ENCODE measurements around the gene DACH2.

DNA sequence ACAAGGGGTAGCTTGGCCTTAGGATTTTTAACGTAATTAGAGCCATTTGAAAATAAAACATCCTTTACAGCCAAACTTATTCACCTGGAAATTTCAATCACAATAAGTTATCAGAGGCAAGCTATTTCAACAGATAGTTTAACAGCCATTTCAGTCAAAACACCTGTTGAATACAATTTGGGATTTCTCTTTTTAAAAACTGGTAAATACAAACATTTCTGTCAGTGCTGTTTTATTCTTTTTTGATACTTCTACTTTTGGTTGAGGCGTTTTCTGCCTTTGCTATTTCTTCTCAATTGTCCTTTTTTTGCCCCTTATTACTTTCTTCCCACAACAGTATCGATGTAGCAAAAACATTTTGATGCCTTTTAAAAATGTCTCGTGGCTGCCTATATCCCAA is 2.1 kb upstream of the DACH2 start:
- TF ChIP-seq POLR2A (IDR thresholded peaks at IDR 0.05; ENCODE audit: low read depth, low read length) = no peak
- TF ChIP-seq, protein P1, sequence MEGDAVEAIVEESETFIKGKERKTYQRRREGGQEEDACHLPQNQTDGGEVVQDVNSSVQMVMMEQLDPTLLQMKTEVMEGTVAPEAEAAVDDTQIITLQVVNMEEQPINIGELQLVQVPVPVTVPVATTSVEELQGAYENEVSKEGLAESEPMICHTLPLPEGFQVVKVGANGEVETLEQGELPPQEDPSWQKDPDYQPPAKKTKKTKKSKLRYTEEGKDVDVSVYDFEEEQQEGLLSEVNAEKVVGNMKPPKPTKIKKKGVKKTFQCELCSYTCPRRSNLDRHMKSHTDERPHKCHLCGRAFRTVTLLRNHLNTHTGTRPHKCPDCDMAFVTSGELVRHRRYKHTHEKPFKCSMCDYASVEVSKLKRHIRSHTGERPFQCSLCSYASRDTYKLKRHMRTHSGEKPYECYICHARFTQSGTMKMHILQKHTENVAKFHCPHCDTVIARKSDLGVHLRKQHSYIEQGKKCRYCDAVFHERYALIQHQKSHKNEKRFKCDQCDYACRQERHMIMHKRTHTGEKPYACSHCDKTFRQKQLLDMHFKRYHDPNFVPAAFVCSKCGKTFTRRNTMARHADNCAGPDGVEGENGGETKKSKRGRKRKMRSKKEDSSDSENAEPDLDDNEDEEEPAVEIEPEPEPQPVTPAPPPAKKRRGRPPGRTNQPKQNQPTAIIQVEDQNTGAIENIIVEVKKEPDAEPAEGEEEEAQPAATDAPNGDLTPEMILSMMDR (conservative IDR thresholded peaks at IDR 0.05; ENCODE audit: low read depth, low read length) = no peak
- no peak for TF ChIP-seq RAD21 (IDR thresholded peaks at IDR 0.05; ENCODE audit: low read length)
- TF ChIP-seq CHD1 (IDR thresholded peaks at IDR 0.05; ENCODE audit: low read depth, low read length) = no peak
- TF ChIP-seq MAFK (IDR thresholded peaks at IDR 0.05; ENCODE audit: low read depth, low read length) = no peak
- TF ChIP-seq, protein P2, sequence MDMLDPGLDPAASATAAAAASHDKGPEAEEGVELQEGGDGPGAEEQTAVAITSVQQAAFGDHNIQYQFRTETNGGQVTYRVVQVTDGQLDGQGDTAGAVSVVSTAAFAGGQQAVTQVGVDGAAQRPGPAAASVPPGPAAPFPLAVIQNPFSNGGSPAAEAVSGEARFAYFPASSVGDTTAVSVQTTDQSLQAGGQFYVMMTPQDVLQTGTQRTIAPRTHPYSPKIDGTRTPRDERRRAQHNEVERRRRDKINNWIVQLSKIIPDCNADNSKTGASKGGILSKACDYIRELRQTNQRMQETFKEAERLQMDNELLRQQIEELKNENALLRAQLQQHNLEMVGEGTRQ (IDR thresholded peaks at IDR 0.05; ENCODE audit: low read depth, low read length) = no peak
- TF ChIP-seq FOS (IDR thresholded peaks at IDR 0.05; ENCODE audit: low read depth, low read length) = no peak
- TF ChIP-seq MXI1 (IDR thresholded peaks at IDR 0.05; ENCODE audit: borderline replicate concordance, low read depth, low read length) = no peak

Data from IMR-90 (cell line).